ENCODE measurements around the gene SLC8A2.
"Not testable (repeated sequence)": the region's sequence is repeated elsewhere in the genome, so short reads cannot be mapped to it uniquely, and the experiment has no call there.

The SLC8A2 gene

DNA sequence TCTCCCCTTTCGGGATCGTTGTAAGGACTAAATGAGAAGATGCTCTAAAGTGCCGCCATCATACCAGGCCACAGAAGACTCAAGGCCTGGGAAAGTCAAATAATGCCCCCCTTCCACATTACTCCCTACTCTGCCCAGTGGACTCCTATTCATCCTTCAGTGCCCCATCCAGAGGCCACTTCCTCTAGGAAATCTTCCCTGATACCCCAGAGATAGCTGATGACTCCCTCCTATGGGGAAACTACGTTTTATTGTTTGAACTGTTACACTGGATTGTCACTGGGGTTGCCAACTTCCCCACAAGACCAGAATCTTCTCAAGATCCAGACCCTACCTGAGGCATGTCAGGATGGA, 66.5 kb downstream of the SLC8A2 start:
- DNase-seq: no peak

GRCh38 chr19:47404334-47405196, 67.1 kb downstream of the SLC8A2 start:
- DNase-seq: no peak

DNA sequence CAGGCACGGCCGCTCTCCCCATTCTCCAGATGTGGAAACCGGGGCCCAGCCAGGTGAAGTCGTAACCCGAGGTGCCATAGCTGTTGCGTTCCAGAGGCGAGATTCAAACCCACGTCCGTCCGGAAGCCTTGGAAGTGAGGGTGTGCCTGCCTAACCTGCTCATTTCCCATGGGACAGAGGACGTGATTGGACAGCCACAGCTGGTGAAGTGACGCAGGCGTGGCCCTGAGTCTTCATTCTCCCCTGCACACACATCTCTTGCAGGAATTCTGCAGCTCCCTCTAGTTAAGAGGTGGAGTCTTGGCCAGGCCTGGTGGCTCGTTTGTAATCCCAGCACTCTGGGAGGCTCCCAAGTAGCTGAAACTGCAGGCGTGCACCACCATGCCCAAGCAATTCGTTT, 69.2 kb downstream of the SLC8A2 start:
- DNase-seq: no peak

DNA sequence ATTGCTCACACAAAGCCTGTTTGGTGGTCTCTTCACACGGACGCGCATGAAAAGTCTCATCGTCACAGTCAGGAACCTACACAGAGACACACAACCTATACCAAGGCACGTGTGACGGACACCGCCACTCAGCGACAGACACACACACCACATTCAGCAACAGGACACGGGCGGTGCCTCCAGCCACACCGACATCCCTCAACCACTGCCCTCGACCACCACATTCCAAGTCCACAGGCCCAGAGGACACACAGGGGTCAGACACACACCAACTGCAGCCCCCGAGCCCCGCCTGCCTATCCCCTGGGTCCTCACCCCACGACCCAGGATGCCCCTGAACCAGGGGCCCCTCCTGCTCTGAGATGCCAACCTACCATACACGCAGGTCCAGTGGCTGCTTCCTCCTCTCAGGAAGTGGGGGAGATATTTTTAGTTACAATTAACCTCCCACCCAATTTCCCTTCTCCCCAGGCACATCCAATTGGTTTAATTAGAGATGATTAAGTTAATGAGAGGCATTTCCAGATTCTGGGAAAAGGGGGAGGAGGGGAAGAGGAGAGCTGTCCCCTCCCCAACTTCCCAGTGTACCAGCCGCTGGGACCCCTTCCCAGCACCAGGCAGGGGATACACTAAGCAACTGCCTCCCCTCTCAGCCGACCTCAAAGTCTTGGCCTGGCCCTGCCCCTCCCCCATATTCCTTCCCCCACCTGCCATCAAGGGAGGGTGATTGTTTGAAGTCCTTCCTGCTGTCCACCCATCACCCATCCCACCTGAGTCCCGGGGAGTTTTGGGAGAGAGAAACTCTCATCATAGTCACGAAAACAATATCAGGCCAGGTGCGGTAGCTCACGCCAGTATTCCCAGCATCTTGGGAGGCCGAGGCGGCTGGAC, 72.7 kb downstream of the SLC8A2 start:
- no peak for DNase-seq

GRCh38 chr19:47391510-47392223, 80.0 kb downstream of the SLC8A2 start:
- peak; percentile 83 for DNase-seq

GRCh38 chr19:47390533-47391488, 80.9 kb downstream of the SLC8A2 start:
- no peak for DNase-seq

DNA sequence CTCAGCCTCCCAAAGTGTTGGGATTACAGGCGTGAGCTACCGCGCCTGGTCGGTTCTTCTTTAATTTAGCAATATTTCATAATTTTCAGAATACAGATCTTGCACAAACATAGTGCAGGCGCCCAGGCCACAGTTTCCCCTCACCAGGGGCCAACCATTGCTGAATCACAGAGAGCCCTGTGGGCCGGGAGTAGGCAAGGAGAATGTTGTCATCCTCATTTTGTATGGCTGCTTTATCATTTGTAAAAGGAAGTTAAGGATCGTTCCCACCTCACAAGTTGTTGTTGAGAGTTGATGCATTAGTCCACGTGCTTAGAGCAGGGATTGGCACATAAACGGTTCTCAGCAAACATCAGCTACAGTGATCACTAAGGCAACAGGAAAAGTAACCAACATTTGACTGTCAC, 82.5 kb downstream of the SLC8A2 start:
- no peak for DNase-seq

DNA sequence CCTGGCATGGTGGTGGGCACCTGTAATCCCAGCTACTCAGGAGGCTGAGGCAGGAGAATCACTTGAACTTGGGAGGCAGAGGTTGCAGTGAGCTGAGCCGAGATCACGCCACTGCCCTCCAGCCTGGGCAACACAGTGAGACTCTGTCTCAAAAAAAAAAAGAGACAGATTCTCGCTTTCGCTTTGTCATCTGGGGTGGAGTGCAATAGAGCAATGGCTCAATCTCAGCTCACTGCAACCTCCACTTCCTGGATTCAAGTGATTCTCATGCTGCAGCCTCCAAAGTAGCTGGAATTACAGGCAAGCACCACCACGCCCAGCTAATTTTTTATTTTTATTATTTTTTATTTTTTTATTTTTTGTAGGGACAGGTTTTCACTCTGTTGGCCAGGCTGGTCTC, 83.0 kb downstream of the SLC8A2 start:
- DNase-seq: not testable (repeated sequence)

DNA sequence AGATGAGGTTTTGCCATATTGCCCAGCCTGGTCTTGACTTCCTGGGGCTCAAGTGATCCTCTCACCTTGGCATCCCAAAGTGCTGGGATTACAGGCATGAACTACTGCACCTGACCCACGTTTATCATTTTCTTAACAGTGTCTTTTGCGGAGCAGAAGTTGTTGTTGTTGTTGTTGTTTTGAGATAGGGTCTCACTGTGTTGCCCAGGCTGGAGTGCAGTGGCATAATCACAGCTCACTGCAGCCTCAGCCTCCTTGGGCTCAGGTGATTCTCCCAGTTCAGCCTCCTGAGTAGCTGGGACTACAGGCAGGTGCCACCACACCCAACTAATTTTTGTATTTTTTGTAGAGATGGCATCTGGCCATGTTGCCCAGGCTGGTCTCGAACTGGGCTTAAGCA, 84.1 kb downstream of the SLC8A2 start:
- not testable (repeated sequence) for DNase-seq

DNA sequence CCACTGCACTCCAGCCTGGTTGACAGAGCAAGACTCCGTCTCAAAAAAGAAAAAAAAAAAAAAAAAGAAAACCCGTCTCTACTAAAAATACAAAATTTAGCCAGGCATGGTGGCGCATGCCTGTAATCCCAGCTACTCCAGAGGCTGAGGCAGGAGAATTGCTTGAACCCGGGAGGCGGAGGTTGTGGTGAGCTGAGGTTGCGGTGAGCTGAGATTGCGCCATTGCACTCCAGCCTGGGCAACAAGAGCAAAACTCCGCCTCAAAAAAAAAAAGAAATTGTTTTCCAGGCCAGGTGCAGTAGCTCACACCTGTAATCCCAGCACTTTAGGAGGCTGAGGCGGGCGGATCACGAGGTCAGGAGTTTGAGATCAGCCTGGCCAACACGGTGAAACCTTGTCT, 85.1 kb downstream of the SLC8A2 start:
- not testable (repeated sequence) for DNase-seq

- not testable (repeated sequence) for DNase-seq
Measured at GRCh38 chr19:47384533-47384932, 87.2 kb downstream of the SLC8A2 start.

DNA sequence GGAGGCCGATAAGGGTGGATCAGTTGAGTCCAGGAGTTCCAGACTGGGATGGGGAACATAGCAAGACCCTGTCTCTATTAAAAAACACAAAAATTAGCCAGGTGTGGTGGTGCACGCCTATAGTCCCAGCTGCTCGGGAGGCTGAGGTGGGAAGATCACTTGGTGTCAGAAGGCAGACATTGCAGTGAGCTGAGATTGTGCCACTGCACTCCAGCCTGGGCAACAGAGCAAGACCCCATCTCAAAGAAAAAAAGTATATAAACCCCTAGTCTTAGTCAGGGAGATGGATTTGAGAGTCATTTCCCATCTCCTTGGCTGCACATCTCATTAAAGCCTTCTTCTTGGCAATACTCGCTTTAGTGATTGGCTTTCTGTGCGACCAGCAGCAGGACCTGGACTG, 87.8 kb downstream of the SLC8A2 start:
- not testable (repeated sequence) for DNase-seq

DNA sequence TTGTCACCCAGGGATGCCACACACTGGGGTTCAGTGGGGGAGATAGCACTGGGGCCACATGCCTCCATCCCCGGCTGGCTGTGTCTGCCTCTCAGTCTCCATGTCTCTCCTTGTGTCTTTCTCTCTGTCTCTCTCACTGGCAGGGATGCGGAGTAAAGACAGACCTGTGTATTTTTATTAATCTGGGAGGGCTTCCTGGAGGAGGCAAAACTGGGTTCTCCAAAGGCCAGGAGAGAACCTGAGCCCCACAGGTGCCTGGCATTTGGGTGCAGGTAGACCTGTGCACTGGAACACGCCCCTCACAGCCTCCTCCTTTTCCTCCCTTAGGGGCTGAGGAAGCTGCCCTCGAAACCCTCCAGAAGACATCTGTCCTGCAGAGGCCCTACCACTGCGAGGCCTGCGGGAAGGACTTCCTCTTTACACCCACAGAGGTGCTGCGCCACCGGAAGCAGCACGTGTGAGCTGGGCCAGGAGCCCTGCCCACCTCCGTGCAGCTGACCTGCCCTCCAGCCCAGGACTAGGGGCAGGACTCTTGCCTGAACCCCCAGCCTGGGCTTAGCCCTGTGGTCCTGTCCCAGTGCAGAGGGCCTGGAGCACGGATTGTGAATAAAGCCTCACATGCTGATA, 89.9 kb downstream of the SLC8A2 start:
- DNase-seq: peak; percentile 35

DNA sequence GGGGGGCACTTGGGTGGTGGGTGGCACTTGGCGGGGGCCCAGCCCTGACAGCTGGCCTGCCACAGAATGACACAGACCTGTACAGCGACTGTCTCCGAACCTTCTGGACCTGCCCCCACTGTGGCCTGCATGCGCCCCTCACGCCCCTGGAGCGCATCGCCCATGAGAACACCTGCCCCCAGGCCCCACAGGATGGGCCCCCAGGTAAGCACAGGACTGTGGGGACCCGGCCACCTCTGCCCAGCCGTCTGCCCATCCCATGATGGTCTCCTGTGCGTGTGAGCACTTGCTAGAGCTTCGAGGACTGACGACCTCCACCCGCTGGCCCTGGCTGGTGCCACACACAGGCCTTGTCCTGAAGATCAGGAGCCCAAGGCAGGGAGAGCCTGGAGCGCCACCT, 90.6 kb downstream of the SLC8A2 start:
- no peak for DNase-seq

GRCh38 chr19:47380559-47380958, 91.1 kb downstream of the SLC8A2 start:
- DNase-seq: no peak

- no peak for DNase-seq
Measured at GRCh38 chr19:47379381-47379938, 92.2 kb downstream of the SLC8A2 start.

GRCh38 chr19:47378246-47378645, 93.4 kb downstream of the SLC8A2 start:
- DNase-seq: no peak
